Hematopoietic multipotent progenitor cell (in vitro differentiated cells): ENCODE data around the gene ATP12A. TPM values are rescaled to one million over a fixed set of nuclear protein-coding genes. Genes with fewer than 3 reads are reported as not detected.

Experiments
- DNase-seq, 3 donors: peaks; one replicate each; pipeline ENCODE4 v3.0.0-alpha.2; 2011 to 2015; ENCODE audit warnings: low read depth in 2 of 3, low spot score in 2 of 3
- total RNA-seq: library from RNA; depleted of rRNA; stranded (reverse); fragments of >200 nt; gene quantifications from one replicate; pipeline ENCODE4 v1.2.3, GENCODE V29; 2012

The ATP12A gene
- total RNA-seq, 1 donor = under 0.01 TPM

GRCh38 chr13:24684600-24684998 is 4.4 kb downstream of the ATP12A start:
- DNase-seq = no peak

GRCh38 chr13:24685314-24685713 is 5.1 kb downstream of the ATP12A start:
- no peak for DNase-seq

- DNase-seq = no peak
These were observed 7.4 kb downstream of the ATP12A start for GRCh38 chr13:24687611-24688010.

DNA sequence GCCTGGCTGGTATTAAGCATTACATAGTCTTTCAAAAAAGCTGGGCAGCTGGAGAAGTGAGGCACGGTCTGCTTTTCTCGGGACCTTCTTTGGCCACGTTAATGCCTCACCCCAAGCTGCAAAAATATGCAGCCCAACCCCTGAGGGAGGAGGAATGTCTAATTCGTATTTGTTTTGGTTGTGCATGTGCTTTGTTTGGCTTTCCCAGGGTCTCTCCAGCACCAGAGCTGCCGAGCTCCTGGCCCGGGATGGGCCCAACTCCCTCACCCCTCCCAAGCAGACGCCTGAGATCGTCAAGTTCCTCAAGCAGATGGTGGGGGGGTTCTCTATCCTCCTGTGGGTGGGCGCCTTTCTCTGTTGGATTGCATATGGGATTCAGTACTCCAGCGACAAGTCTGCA is 7.9 kb downstream of the ATP12A start:
- no peak for DNase-seq

GRCh38 chr13:24688950-24689349 is 8.7 kb downstream of the ATP12A start:
- DNase-seq = no peak

- DNase-seq = no peak
These were observed 11.2 kb downstream of the ATP12A start for GRCh38 chr13:24691381-24691780.

DNA sequence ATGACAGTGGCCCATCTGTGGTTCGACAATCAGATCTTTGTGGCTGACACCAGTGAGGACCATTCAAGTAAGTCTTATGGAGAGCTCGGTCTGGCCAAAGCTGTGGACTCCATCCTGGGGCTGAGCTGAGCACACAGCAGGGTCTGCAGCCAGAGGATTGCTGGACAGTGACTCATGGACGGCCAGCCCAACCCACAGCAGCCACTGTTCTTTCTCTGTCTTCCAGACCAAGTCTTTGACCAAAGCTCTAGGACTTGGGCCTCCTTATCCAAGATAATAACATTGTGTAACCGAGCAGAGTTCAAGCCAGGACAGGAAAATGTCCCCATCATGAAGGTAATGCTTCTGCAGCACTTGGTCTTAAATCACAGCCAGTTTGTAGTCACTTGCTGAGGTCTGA is 12.4 kb downstream of the ATP12A start:
- no peak for DNase-seq

DNA sequence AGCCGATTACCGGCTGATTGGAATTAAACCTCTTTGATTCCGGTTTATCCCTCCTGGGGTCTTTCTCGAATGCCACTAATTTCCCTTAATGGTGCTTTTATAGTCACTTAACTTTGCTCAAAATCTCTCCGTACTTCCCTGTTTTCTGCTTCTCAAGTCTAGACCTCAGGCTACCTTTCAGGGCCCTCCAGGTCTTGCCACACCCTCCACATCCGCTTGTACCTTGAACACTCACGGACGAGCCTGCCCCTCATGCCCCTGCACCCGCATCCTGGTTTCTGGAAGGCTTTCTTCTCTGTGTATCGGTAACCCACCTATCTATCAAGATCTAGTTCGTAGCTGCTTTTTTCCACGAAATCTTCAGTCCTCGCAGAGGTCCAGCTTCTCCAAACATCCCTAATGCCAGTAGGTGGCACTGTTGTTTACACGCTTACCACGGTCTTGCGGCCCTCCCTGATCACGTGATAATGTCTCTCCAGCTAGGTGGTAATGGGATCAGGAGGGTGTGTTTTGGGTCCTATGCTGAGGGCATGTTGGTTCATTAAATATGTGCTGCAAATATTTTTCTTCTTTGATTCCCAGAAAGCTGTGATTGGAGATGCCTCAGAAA is 13.8 kb downstream of the ATP12A start:
- DNase-seq = peak in 2 of 3 donors; percentile 74 to 80

DNA sequence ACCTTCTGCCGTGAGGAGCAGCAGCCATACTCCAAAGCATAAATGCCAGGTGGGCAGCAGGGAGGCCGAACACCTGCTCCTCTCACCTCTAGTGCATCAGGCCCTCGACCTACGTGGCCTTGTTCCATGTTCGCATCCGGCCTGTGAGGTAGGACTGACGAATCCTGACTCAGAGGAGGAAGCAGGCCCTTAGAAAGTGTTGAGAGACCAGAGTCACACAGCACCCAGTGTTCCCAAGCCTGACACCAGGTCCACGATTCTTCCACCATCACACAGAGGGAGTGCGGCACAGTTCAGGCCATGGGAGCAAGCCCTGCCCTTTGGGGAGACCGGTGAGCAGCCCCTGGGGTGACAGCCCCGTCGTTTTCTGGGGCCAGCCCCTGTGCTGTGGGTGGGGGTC is 14.7 kb downstream of the ATP12A start:
- no peak for DNase-seq

GRCh38 chr13:24698686-24699085 is 18.5 kb downstream of the ATP12A start:
- DNase-seq = no peak

DNA sequence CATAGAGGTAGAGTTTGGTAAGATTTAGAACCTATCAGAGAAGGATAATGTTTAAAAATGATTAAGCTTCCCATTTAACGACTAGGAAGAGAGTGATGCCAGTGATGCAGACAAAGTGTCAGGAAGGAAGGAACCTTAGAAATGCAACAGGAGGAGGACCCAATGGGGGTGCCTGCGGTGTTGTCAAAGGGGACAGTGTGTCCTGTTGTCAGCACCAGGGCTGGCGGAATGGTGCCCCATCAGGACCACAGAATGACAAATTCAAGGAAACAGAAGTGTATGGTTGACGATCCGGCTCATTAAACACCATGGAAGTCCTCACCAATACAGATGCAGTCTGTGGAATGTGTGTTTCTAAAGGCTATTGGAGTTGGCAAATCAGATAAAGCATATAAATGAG is 19.3 kb downstream of the ATP12A start:
- no peak for DNase-seq

DNA sequence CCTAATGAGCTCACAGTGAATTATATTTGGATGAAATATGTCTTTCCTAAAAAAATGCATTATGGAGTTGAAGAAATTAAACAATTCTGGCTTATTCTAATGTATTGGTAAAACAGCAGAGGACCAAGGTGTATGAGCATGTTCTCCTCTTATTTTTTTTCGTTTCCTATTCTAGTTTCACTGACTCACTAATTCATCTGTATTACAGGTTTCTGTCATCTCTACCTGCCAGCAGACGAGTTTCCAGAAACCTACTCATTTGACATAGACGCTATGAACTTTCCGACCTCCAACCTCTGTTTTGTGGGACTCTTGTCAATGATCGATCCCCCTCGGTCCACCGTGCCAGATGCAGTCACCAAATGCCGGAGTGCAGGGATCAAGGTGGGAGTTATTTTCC is 20.3 kb downstream of the ATP12A start:
- no peak for DNase-seq

DNA sequence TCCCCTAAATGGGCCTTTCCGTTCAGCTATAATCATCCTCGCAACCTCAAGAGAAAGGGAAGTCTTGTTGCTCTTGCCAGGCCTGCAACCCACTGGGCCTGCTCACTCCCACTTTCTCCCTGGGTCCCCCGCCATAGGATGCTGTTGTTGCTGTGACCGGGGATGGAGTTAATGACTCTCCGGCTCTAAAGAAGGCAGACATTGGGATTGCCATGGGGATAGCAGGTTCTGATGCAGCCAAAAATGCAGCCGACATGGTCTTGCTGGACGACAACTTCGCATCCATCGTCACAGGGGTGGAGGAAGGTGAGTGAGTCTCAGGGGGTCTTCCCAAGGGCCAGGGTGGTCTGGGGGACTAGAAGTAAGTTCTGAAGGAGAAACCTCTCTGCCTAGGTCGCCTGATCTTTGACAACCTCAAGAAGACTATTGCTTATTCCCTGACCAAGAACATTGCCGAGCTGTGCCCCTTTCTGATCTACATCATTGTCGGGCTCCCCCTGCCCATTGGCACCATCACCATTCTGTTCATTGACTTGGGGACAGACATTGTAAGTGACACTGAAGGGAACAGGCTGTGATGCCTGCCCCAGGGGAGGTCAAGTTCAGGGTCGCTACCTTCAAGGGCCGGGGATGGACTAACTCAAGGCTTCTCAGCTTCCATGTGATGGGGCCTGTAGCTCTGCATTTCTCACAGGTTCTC is 26.8 kb downstream of the ATP12A start:
- DNase-seq = no peak

DNA sequence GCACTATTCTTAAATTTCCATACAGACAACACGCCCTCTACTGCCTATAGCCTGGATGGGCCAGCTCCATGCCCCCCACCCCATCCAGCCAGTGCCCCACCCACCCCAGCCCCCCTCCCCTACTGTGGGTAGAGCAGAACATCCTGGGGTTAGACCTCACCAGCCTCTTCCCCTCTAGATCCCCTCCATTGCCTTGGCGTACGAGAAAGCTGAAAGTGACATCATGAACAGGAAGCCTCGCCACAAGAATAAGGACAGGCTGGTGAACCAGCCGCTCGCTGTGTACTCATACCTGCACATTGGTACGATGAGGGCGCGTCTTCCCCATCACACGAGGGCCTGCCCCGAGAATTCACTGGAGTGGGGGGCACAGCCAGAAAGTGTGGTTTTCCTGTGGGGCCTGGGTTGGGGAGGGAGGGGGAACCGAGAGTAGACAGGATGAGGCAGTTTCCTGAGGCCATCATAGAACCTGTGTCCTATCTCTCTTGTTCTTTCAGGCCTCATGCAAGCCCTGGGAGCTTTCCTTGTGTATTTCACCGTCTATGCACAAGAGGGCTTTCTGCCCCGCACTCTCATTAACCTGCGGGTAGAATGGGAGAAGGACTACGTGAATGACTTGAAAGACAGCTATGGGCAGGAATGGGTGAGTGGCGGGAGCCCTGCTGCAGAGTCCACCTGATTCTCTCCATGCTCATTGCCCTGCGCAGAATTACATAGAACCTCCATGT is 29.1 kb downstream of the ATP12A start:
- peak; percentile 33 to 96 (median 90) for DNase-seq

DNA sequence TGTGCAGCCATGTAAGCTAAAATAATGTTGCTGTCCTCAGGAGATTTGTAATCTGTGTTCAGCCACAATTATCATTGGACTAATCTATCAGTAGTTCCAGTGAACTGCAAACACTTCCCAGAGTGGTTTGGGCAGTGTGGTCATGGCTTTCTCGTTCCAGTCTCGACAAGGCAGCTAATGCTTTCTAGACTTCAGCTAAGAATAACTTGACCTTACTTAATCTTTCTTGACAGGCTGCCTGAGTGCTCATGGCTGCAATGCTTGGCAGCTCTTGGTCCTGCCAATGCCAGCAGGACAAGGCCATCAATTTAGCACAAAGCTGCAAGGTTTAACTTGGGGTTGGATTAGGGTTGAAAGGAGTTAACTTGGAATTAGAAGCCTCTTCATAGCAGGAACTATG is 32.8 kb downstream of the ATP12A start:
- DNase-seq = no peak

GRCh38 chr13:24716011-24716410 is 35.8 kb downstream of the ATP12A start:
- peak in 1 of 3 donors; percentile 21 for DNase-seq

- DNase-seq = no peak
These were observed 36.2 kb downstream of the ATP12A start for GRCh38 chr13:24716446-24716845.

- DNase-seq = no peak
These were observed 37.0 kb downstream of the ATP12A start for GRCh38 chr13:24717217-24717616.

- DNase-seq = no peak
These were observed 38.2 kb downstream of the ATP12A start for GRCh38 chr13:24718192-24718965.

DNA sequence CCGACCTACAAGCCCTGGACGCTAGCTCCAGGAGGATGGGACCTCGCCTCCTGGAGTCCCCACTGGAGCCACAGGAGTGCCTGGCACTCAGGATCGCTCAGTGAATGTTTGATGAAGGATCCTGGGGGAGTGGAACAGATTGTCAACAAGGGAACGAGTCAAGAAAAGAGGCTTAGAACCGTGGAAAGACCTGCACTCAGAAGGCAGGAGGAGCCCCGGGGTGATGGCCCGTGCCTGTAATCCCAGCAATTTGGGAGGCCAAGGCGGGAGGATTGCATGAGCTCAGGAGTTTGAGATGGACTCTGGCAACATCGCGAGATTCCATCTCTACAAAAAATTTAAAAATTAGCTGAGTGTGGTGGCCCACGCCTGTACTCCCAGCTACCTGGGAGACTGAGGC is 38.9 kb downstream of the ATP12A start:
- no peak for DNase-seq

- no peak for DNase-seq
These were observed 43.0 kb downstream of the ATP12A start for GRCh38 chr13:24723206-24723605.
